ENCODE data around the gene CDR2L. TPM values are rescaled to one million over a fixed set of nuclear protein-coding genes. Genes with fewer than 3 reads are reported as not detected.
"Not testable (repeated sequence)": the region's sequence is repeated elsewhere in the genome, so short reads cannot be mapped to it uniquely, and the experiment has no call there.

The CDR2L gene
- total RNA-seq, 1 experiment from 2014 or later, result 31.0 TPM

DNA sequence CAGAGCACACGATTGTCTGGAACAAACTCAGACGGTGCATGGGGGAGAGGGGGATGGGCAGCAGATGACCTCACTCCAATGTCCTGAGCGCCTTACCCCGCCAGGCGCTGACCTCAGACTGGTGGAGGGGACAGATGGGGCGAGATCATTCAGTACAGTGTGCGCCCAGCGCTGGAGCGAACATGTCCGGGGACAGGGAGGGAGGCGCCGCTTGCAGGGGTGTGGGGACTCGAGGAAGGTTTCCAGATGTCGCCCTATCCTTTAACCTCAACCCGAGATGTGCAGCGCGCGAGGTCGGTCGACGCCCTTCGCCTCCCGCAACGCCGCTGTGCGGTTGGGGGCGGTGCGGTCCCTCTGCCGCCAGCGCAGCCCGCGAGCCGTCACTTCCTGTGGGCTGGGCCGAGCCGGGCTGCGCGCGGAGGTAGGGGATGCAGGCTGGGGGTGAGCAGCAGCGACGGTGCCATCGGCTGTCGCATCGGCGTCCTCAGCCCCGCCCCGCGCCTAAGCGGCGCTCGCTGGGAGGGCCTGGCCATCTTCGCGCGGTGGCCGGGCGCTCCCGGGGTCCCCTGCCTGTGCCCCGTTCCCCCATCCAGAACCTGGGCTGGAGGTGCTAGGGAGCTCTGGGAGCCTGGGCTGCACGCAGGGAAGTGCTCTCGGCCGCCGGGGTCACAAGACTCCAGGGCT lies 5.3 kb upstream of the CDR2L start (continued):
- TF ChIP-seq ZNF425 (CRISPR knock-in tag; conservative IDR thresholded peaks at IDR 0.05) (no peak), EMX1 (CRISPR knock-in tag; IDR thresholded peaks at IDR 0.05) (no peak), ARID4B (CRISPR knock-in tag; IDR thresholded peaks at IDR 0.05; ENCODE audit: borderline replicate concordance) (peak; percentile 95), NR1H2 (CRISPR knock-in tag; IDR thresholded peaks at IDR 0.05) (no peak), NFE2L1 (CRISPR knock-in tag; IDR thresholded peaks at IDR 0.05) (peak; percentile 63), ZNF512 (CRISPR knock-in tag; IDR thresholded peaks at IDR 0.05; ENCODE audit: borderline replicate concordance) (no peak), NR3C1 (CRISPR knock-in tag; conservative IDR thresholded peaks at IDR 0.05; ENCODE audit: low read depth) (peak; percentile 81; the same call in 1 of the 2 replicates), ZNF121 (CRISPR knock-in tag; IDR thresholded peaks at IDR 0.05) (0 out of 2 replicates have a peak, but pooled peaks have one; percentile 58), PRRX2 (CRISPR knock-in tag; IDR thresholded peaks at IDR 0.05) (no peak)

DNA sequence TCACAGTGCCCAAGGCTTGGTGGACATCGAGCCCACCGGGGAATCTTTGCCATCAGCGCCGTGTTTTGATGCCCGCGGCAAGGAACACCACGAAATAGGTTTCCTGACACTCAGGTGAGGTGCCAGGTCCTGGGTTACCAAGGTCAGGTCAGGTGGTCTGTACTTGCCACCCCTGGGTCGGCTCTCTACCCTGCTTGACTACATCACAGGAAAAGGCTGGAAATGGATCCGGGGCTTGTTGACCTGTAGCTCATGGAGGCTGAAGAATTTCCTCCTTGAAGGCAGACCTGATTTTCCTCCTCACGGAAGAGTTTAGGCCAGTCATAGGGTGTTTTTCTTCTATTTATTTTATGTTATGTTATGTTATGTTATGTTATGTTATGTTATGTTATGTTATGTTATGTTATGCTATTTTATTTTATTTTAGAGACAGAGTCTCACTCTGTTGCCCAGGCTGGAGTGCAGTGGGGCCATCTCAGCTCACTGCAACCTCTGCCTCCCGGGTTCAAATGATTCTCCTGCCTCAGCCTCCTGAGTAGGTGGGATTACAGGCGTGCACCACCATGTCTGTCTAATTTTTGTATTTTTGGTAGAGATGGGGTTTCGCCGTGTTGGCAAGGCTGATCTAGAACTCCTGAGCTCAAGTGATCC lies 4.6 kb upstream of the CDR2L start:
- ATAC-seq, result peak; percentile 8
- 0 out of 2 replicates have a peak overlapping the region, but pooled peaks have one; percentile 19 for H3K27ac Mint-ChIP-seq
- peak; percentile 59; the same call in 1 of the 2 replicates for TF ChIP-seq PRDM15 (CRISPR knock-in tag; IDR thresholded peaks at IDR 0.05)
- peak; percentile 65; the same call in 1 of the 2 replicates for TF ChIP-seq ZNF121 (CRISPR knock-in tag; IDR thresholded peaks at IDR 0.05)
- TF ChIP-seq, protein P1, sequence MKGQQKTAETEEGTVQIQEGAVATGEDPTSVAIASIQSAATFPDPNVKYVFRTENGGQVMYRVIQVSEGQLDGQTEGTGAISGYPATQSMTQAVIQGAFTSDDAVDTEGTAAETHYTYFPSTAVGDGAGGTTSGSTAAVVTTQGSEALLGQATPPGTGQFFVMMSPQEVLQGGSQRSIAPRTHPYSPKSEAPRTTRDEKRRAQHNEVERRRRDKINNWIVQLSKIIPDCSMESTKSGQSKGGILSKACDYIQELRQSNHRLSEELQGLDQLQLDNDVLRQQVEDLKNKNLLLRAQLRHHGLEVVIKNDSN (CRISPR knock-in tag; IDR thresholded peaks at IDR 0.05), result 0 out of 2 replicates have a peak, but pooled peaks have one; percentile 6
- ChIA-PET CTCF (interaction anchor here (0.9 to 2.5 kb wide), 10 partner anchors 10 to 131 kb away, joined by 3 to 28 read pairs (median 4); partner anchors contain the start of genes HID1, MRPL58 and USH1G), POLR2A (interaction anchor here (0.6 to 1.3 kb wide), 4 partner anchors 11 to 72 kb away, joined by 3 to 10 read pairs (median 3); partner anchors contain the start of gene MRPL58)
- peak overlapping the region; percentile 83 for H3K4me3 Mint-ChIP-seq
- H3K27me3 Mint-ChIP-seq (ENCODE audit: low read depth), result peaks cover 33% of the 10 kb centered on the region
- peaks cover 22% of the 10 kb centered on the region for H3K4me1 Mint-ChIP-seq
- DNase-seq (ENCODE audit: low spot score); H3K9me3 Mint-ChIP-seq; H3K36me3 Mint-ChIP-seq: not testable (repeated sequence)

Data from WTC11 (cell line).